Measurements from ENCODE around the gene SMAP1.

DNA sequence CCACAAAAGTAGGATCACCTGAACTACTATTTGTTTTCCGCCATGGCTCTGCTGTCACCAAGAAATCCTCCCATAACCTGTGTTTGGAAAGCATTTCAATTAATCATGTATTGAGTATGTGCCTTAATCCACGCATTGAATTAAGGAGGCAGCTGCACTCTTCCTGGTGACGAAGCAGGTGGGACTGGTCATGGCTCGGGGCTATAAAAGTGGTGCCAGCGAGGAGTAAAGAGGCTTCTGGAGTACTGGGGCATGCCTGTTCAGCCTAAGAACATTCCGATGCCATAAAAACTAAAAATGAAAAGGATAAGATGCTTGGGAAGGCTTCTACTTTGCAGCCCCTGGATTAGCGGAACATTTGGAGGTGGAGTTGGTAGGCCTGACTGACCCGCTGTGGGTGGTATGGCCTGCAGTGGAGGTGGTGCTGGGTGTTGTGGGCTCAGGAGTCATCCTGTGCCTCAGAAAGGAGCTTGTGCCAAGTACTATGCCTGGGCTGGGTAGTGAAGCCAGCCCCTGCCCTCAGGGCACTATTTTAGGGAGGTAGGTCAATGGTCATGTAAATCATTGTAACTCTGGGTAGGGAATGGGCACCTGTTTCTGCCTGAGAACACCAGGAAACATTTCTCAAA, 178.6 kb downstream of the SMAP1 start:
- TF ChIP-seq, protein P1, sequence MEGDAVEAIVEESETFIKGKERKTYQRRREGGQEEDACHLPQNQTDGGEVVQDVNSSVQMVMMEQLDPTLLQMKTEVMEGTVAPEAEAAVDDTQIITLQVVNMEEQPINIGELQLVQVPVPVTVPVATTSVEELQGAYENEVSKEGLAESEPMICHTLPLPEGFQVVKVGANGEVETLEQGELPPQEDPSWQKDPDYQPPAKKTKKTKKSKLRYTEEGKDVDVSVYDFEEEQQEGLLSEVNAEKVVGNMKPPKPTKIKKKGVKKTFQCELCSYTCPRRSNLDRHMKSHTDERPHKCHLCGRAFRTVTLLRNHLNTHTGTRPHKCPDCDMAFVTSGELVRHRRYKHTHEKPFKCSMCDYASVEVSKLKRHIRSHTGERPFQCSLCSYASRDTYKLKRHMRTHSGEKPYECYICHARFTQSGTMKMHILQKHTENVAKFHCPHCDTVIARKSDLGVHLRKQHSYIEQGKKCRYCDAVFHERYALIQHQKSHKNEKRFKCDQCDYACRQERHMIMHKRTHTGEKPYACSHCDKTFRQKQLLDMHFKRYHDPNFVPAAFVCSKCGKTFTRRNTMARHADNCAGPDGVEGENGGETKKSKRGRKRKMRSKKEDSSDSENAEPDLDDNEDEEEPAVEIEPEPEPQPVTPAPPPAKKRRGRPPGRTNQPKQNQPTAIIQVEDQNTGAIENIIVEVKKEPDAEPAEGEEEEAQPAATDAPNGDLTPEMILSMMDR (IDR thresholded peaks at IDR 0.05) = no peak
- no peak for TF ChIP-seq POLR2A (IDR thresholded peaks at IDR 0.05)

All from heart left ventricle (tissue), 13 donors.